Skeletal muscle cell (primary cell): ENCODE results near the gene PTGS2.
"Not testable (repeated sequence)": the region's sequence is repeated elsewhere in the genome, so short reads cannot be mapped to it uniquely, and the experiment has no call there.

Source experiments
- DNase-seq: peaks from one replicate; pipeline ENCODE4 v3.0.0-alpha.2; 2010; ENCODE audit warnings: low read depth
- H3K4me3 ChIP-seq: 2 replicates; pipeline ENCODE4 v1.5.1; 2011; ENCODE audit warnings: low read depth, mild to moderate bottlenecking, control low read depth, low read length, moderate library complexity

PTGS2 gene

GRCh38 chr1:186671136-186671825 lies 8.9 kb downstream of the PTGS2 start:
- H3K4me3 ChIP-seq = no peak overlapping the region

GRCh38 chr1:186670297-186671135 lies 9.7 kb downstream of the PTGS2 start:
- no peak for DNase-seq
- H3K4me3 ChIP-seq = no peak overlapping the region

More at GRCh38 chr1:186671136-186671825, 8.9 kb downstream of the PTGS2 start:
- no peak for DNase-seq

GRCh38 chr1:186669784-186670183 lies 10.4 kb downstream of the PTGS2 start:
- not testable (repeated sequence) for H3K4me3 ChIP-seq, DNase-seq

DNA sequence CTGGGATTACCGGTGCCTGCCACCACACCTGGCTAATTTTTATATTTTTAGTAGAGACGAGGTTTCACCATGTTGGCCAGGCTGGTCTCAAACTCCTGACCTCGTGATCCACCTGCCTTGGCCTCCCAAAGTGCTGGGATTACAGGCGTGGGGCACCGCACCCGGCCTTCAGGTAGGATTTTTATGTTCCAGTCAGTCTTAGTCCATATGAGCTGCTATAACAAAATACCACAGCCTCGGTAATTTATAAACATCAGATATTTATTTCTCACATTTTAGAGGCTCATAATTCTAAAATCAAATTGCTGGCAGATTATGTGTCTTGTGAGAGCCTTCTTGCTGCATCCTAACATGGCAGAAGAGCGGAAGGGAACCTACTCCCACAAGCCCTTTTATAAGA lies 16.0 kb downstream of the PTGS2 start:
- H3K4me3 ChIP-seq, DNase-seq: not testable (repeated sequence)

DNA sequence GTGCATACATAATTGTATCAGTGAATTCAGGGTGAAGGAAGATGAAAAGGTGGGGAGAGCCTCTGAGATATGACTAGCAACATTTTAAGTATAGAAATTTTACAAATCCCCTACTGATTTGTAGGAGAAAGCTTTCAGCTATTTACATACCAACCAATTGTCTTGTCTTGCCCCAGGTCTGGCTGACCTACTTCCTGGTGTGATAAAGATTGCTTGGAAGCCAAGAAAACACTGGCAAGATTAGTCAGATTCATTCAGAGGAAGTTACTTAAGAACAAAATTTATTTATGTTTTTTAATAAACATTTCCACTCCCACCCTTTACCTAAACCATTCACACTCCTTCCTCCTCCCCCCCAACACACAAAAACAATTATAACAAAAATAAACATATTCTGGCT lies 17.5 kb downstream of the PTGS2 start:
- peak; percentile 36 for DNase-seq
- no peak overlapping the region for H3K4me3 ChIP-seq

GRCh38 chr1:186659890-186660341 lies 20.3 kb downstream of the PTGS2 start:
- no peak overlapping the region for H3K4me3 ChIP-seq
- no peak for DNase-seq

GRCh38 chr1:186658999-186659398 lies 21.2 kb downstream of the PTGS2 start:
- DNase-seq = no peak
- H3K4me3 ChIP-seq = no peak overlapping the region

GRCh38 chr1:186657481-186657880 lies 22.7 kb downstream of the PTGS2 start:
- H3K4me3 ChIP-seq = no peak overlapping the region
- no peak for DNase-seq

GRCh38 chr1:186655876-186656275 lies 24.3 kb downstream of the PTGS2 start:
- DNase-seq = no peak
- no peak overlapping the region for H3K4me3 ChIP-seq

GRCh38 chr1:186654741-186655140 lies 25.5 kb downstream of the PTGS2 start:
- H3K4me3 ChIP-seq = no peak overlapping the region
- DNase-seq = no peak

DNA sequence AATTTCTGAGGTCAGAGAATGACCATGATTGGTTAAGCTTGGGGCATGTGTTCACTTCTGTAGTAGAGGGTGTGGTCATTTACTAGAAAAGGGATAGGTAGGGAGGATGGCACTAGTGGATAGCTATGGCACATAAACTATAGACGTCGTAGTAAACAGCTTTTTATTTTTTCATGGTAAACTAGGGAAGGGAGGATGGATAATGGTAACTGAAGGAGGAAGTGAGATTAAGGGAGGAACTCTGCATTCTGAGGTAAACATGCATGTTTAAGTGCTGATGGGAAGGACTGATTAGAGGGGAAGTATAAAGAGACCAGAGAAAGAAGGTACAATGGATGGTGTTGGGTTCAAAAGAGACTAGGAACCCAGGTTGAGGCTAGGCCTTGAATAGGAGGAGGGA lies 26.9 kb downstream of the PTGS2 start:
- no peak overlapping the region for H3K4me3 ChIP-seq
- no peak for DNase-seq

- DNase-seq = peak; percentile 29
- no peak overlapping the region for H3K4me3 ChIP-seq
Observed at GRCh38 chr1:186648613-186649012, 31.6 kb downstream of the PTGS2 start.

DNA sequence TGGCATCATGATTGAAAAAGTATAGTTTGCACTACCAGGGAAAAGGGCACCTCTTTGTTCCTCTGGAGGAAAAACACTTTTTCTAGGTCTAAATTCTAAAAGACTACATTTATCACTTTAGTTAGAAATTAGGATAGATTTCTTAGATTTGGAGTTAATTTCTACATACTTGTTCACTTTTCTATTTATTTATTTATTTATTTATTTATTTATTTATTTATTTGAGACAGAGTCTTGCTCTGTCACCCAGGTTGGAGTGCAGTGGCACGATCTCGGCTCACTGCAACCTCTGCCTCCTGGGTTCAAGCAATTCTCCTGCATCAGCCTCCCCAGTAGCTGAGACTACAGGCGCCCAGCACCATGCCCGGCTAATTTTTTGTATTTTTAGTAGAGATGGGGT lies 32.2 kb downstream of the PTGS2 start:
- not testable (repeated sequence) for DNase-seq

GRCh38 chr1:186643614-186644013 lies 36.6 kb downstream of the PTGS2 start:
- no peak overlapping the region for H3K4me3 ChIP-seq
- DNase-seq = peak; percentile 41

More for the DNA sequence above, 32.2 kb downstream of the PTGS2 start:
- H3K4me3 ChIP-seq = not testable (repeated sequence)

- H3K4me3 ChIP-seq, DNase-seq: not testable (repeated sequence)
Observed at GRCh38 chr1:186637567-186637966, 42.7 kb downstream of the PTGS2 start.

DNA sequence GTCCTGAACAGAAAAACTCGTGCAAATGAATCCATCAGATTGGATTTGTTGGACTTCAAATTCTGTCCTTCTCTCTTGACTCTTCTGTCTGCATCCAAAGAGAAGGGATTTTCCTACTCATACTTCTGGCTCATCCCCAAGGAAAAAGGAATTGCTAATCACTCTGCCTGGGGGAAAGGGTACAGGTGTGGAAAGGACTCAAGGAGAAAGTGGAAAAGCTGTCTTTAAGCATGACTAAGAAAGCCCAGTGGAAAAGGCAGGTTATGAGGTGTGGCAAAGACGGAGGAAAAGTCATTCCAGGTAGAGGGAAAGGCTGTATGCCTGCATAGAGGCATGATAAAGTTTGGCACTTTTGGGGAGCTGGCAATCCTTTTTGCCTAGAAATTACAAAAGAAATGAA lies 43.4 kb downstream of the PTGS2 start:
- DNase-seq = no peak
- no peak overlapping the region for H3K4me3 ChIP-seq

DNA sequence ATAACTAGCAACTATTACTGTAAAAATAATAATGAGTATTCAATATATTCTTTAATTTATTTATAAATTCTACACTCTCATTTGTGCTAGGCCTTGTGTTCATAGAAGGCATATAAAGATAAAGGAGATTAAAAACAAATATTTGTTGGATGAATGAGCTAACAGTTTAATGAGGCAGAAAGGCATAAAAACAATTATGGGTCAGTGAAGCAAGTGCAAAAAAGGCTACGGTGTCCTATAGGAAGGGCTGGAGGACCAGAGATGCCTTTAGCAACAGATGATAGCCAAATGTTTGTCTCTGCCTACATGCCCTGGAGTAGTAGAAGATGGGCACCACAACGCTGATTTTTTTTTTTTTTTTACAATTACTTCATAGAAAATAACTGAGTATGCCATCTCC lies 45.7 kb downstream of the PTGS2 start:
- DNase-seq = no peak
- H3K4me3 ChIP-seq = no peak overlapping the region

GRCh38 chr1:186633116-186633515 lies 47.1 kb downstream of the PTGS2 start:
- no peak for DNase-seq

GRCh38 chr1:186629341-186629740 lies 50.9 kb downstream of the PTGS2 start:
- DNase-seq = no peak
- H3K4me3 ChIP-seq = no peak overlapping the region

More at GRCh38 chr1:186633116-186633515, 47.1 kb downstream of the PTGS2 start:
- no peak overlapping the region for H3K4me3 ChIP-seq

- DNase-seq = no peak
Observed at GRCh38 chr1:186628910-186629309, 51.3 kb downstream of the PTGS2 start.

GRCh38 chr1:186627019-186627418 lies 53.2 kb downstream of the PTGS2 start:
- no peak overlapping the region for H3K4me3 ChIP-seq
- DNase-seq = no peak

More at GRCh38 chr1:186628910-186629309, 51.3 kb downstream of the PTGS2 start:
- H3K4me3 ChIP-seq = no peak overlapping the region
